H1 (cell line): Measurements from ENCODE around the gene RHEB. TPM values are rescaled to one million over a fixed set of nuclear protein-coding genes. Genes with fewer than 3 reads are reported as not detected.

Source experiments
- ASH2L ChIP-seq: fragments of 200-600, 300-600 bp; sonication (generic); IDR thresholded peaks from one replicate; pipeline ENCODE4 v1.7.1; 2017; ENCODE audit warnings: low read length
- BCL11A ChIP-seq, 2 experiments: IDR thresholded peaks; one replicate each; pipeline ENCODE4 v1.6.1; 2011; ENCODE audit warnings: low read depth in 2 of 2, low read length in 2 of 2, mild to moderate bottlenecking in 2 of 2
- CBX8 ChIP-seq: fragments of 300-800, 300-1000 bp; sonication (generic); IDR thresholded peaks from 2 replicates; pipeline ENCODE4 v1.7.1; 2016; ENCODE audit warnings: low read depth, low read length, borderline replicate concordance
- CHD1 ChIP-seq: IDR thresholded peaks from 2 replicates; pipeline ENCODE4 v1.6.1; 2012; ENCODE audit warnings: low read depth, low read length, improper control_type of control experiment
- CTCF ChIP-seq, 3 experiments: IDR thresholded peaks; 1 replicate in 2 of 3; 2 replicates in 1 of 3; pipeline versions ENCODE4 v1.5.1 to v1.6.1; 2011; ENCODE audit warnings: low read length in 3 of 3, mild to moderate bottlenecking in 3 of 3, inconsistent platforms in 2 of 3, low read depth in 1 of 3, moderate library complexity in 1 of 3; ENCODE audit not compliant: insufficient read depth in 1 of 3; ENCODE audit errors: control extremely low read depth in 1 of 3
- E2F6 ChIP-seq: IDR thresholded peaks from 2 replicates; pipeline ENCODE4 v1.6.1; 2012; ENCODE audit warnings: inconsistent platforms
- GABPA ChIP-seq: IDR thresholded peaks from 2 replicates; pipeline ENCODE4 v1.6.1; 2011; ENCODE audit warnings: mild to moderate bottlenecking, low read length, moderate library complexity, borderline replicate concordance; ENCODE audit not compliant: insufficient read depth
- GTF2F1 ChIP-seq: IDR thresholded peaks from 2 replicates; pipeline ENCODE4 v1.6.1; 2012; ENCODE audit warnings: low read depth, low read length, improper control_type of control experiment, borderline replicate concordance
- KDM5A ChIP-seq: fragments of 200-600 bp; IDR thresholded peaks from 2 replicates; pipeline ENCODE4 v1.7.1; 2012; ENCODE audit warnings: mild to moderate bottlenecking, low read length, inconsistent platforms, mixed read lengths
- MAFK ChIP-seq: IDR thresholded peaks from 2 replicates; pipeline ENCODE4 v1.6.1; 2012; ENCODE audit warnings: low read depth, mild to moderate bottlenecking, improper control_type of control experiment, low read length
- PHF8 ChIP-seq: fragments of 200-600 bp; sonication (generic); conservative IDR thresholded peaks from 2 replicates; pipeline ENCODE4 v1.7.1; 2012; ENCODE audit warnings: low read depth, mild to moderate bottlenecking, inconsistent platforms, low read length, moderate library complexity
- RAD21 ChIP-seq, 2 experiments: IDR thresholded peaks in 1 of 2; conservative IDR thresholded peaks in 1 of 2; 2 replicates each; pipeline ENCODE4 v1.6.1; 2011; ENCODE audit warnings: low read depth in 2 of 2, low read length in 2 of 2, improper control_type of control experiment in 1 of 2, inconsistent platforms in 1 of 2, mild to moderate bottlenecking in 1 of 2, moderate library complexity in 1 of 2
- RNF2 ChIP-seq: fragments of 200-900, 300-1000 bp; sonication (generic); IDR thresholded peaks from 2 replicates; pipeline ENCODE4 v1.7.1; 2016; ENCODE audit warnings: borderline replicate concordance, low read depth, mild to moderate bottlenecking, antibody characterized with exemption, low read length; ENCODE audit not compliant: poor library complexity, severe bottlenecking; ENCODE audit errors: missing control alignments
- SIN3A ChIP-seq, 2 experiments: IDR thresholded peaks in 1 of 2; conservative IDR thresholded peaks in 1 of 2; 2 replicates each; pipeline ENCODE4 v1.6.1; 2011 to 2012; ENCODE audit warnings: low read length in 2 of 2, improper control_type of control experiment in 1 of 2, low read depth in 1 of 2, mild to moderate bottlenecking in 1 of 2
- SIRT6 ChIP-seq: IDR thresholded peaks from one replicate; pipeline ENCODE4 v1.7.1; 2012; ENCODE audit warnings: low read length, inconsistent platforms
- SP1 ChIP-seq: IDR thresholded peaks from 2 replicates; pipeline ENCODE4 v1.6.1; 2011; ENCODE audit warnings: low read depth, low read length
- USF2 ChIP-seq: IDR thresholded peaks from 2 replicates; pipeline ENCODE4 v1.6.1; 2011; ENCODE audit warnings: low read length, improper control_type of control experiment
- polyA plus RNA-seq, 7 experiments: library from polyadenylated mRNA; depleted of rRNA in 3 of 7; stranded (reverse) in 5 of 7; unstranded in 2 of 7; fragments of >200 nt in 5 of 7; fragments of 200-250 nt in 2 of 7; gene quantifications; 1 replicate in 5 of 7; 2 replicates in 1 of 7; 4 replicates in 1 of 7; pipeline versions ENCODE4 v1.2.1 to v1.2.3, GENCODE V29; 2011 to 2013; ENCODE audit warnings: missing spikeins in 2 of 7, mixed read lengths in 2 of 7
- total RNA-seq: library from RNA; stranded (reverse); fragmentation: NEBNext Ultra II Directional; extraction: Animal tissue kit (Norgen Biotek cat#: 25700); gene quantifications from 2 replicates; pipeline ENCODE4 v1.2.1, GENCODE V29; 2021

Gene RHEB
- total and polyA plus RNA-seq, 2 of the 8 experiments (the other 6 are each of a cell fraction or from before 2014, with no cell fraction given), result 60.8 to 132 TPM

- TF ChIP-seq KDM5A (no peak), CTCF (IDR thresholded peaks at IDR 0.05; ENCODE audit: control extremely low read depth in 1 of 3, insufficient read depth in 1 of 3, low read depth in 1 of 3, low read length in 3 of 3) (no peak), ASH2L (peak; percentile 88), CHD1 (no peak), GABPA (peak; percentile 81; the same call in 1 of the 2 replicates), CBX8 (no peak), SP1 (no peak), GTF2F1 (no peak), PHF8 (0 out of 2 replicates have a peak, but pooled peaks have one; percentile 37), RAD21 (IDR thresholded peaks at IDR 0.05 in 1 of 2, conservative IDR thresholded peaks at IDR 0.05 in 1 of 2; ENCODE audit: low read depth in 2 of 2, low read length in 2 of 2) (no peak), USF2 (no peak), RNF2 (no peak), MAFK (no peak), SIN3A (conservative IDR thresholded peaks at IDR 0.05 in 1 of 2, IDR thresholded peaks at IDR 0.05 in 1 of 2; ENCODE audit: low read depth in 1 of 2, low read length in 2 of 2) (peak in 1 of 2 experiments; percentile 70; a peak in 1 of 4 replicates), E2F6 (peak; percentile 45; the same call in 1 of the 2 replicates), SIRT6 (no peak), BCL11A (IDR thresholded peaks at IDR 0.05; ENCODE audit: low read depth in 2 of 2, low read length in 2 of 2) (no peak)
Observed at GRCh38 chr7:151439855-151440798, 79.6 kb downstream of the RHEB start, which contains the start of gene CRYGN (continued).
